DND-41 (cell line): ENCODE measurements around the gene GRAP2.

Source experiments
- ATAC-seq: fragments of 200-7000 bp; cut with Tn5 transposase; 3 replicates; pipeline ENCODE4 v1.9.1; 2021; ENCODE audit warnings: low read depth; ENCODE audit not compliant: insufficient read depth
- DNase-seq: peaks from one replicate; pipeline ENCODE4 v3.0.0-alpha.2; 2020
- H2AFZ ChIP-seq: 2 replicates; pipeline ENCODE4 v1.6.0; 2012; ENCODE audit warnings: low read depth, low read length
- H3K27ac ChIP-seq: 2 replicates; pipeline ENCODE4 v1.5.1; 2012; ENCODE audit warnings: low read length, inconsistent platforms
- H3K27me3 ChIP-seq: fragments of 200-600 bp; sonication (generic); 2 replicates; pipeline ENCODE4 v1.6.0; 2012; ENCODE audit warnings: low read length, mild to moderate bottlenecking, inconsistent platforms; ENCODE audit not compliant: insufficient read depth, poor library complexity
- H3K36me3 ChIP-seq: 2 replicates; pipeline ENCODE4 v1.5.1; 2012; ENCODE audit warnings: low read length, inconsistent platforms; ENCODE audit not compliant: insufficient read depth
- H3K4me1 ChIP-seq: 2 replicates; pipeline ENCODE4 v1.5.1; 2012; ENCODE audit warnings: mild to moderate bottlenecking, low read length; ENCODE audit not compliant: insufficient read depth
- H3K4me2 ChIP-seq: 2 replicates; pipeline ENCODE4 v1.6.0; 2012; ENCODE audit warnings: mild to moderate bottlenecking, moderate library complexity, low read length, inconsistent platforms; ENCODE audit not compliant: insufficient read depth
- H3K4me3 ChIP-seq, 2 experiments: fragments of 200-600 bp in 1 of 2; shearing (Covaris generic) in 1 of 2; 2 replicates each; pipeline ENCODE4 v1.5.1; 2012 to 2016; ENCODE audit warnings: inconsistent platforms in 2 of 2, low read length in 2 of 2, mild to moderate bottlenecking in 2 of 2, low read depth in 1 of 2, moderate library complexity in 1 of 2
- H3K79me2 ChIP-seq: 2 replicates; pipeline ENCODE4 v1.6.0; 2012; ENCODE audit warnings: low read length, inconsistent platforms; ENCODE audit not compliant: insufficient read depth
- H3K9ac ChIP-seq: 2 replicates; pipeline ENCODE4 v1.6.0; 2012; ENCODE audit warnings: low read depth, mild to moderate bottlenecking, inconsistent platforms, low read length, moderate library complexity
- H3K9me3 ChIP-seq: 2 replicates; pipeline ENCODE4 v1.5.1; 2012; ENCODE audit warnings: low read length, moderate library complexity, mild to moderate bottlenecking, inconsistent platforms; ENCODE audit not compliant: insufficient read depth, severe bottlenecking
- H4K20me1 ChIP-seq: 2 replicates; pipeline ENCODE4 v1.6.0; 2012; ENCODE audit warnings: low read length; ENCODE audit not compliant: insufficient read depth
- CTCF ChIP-seq: IDR thresholded peaks from 2 replicates; pipeline ENCODE4 v1.5.1; 2012; ENCODE audit warnings: borderline replicate concordance, low read length, moderate library complexity, mild to moderate bottlenecking; ENCODE audit not compliant: poor library complexity, severe bottlenecking; ENCODE audit errors: extremely low read depth
- EZH2 ChIP-seq: IDR thresholded peaks from 3 replicates; pipeline ENCODE4 v1.6.1; 2012; ENCODE audit warnings: borderline replicate concordance, low read depth, mild to moderate bottlenecking, moderate library complexity, low read length, inconsistent platforms; ENCODE audit not compliant: severe bottlenecking

The GRAP2 gene

GRCh38 chr22:39932166-39932565, 31.3 kb downstream of the GRAP2 start:
- Histone ChIP-seq H3K79me2 (peaks cover 100% of the 10 kb centered on the region), H4K20me1 (no peaks in the 10 kb centered on the region), H3K4me3 (no peak overlapping the region), H3K27ac (no peak overlapping the region), H3K36me3 (peaks cover 26% of the 10 kb centered on the region), H2AFZ (no peak overlapping the region), H3K9ac (no peak overlapping the region), H3K9me3 (no peaks in the 10 kb centered on the region), H3K4me2 (no peak overlapping the region), H3K27me3 (no peaks in the 10 kb centered on the region), H3K4me1 (peaks cover 78% of the 10 kb centered on the region)
- no peak for ATAC-seq
- no peak for DNase-seq
- TF ChIP-seq CTCF (no peak), EZH2 (no peak)

GRCh38 chr22:39932918-39933649, 32.2 kb downstream of the GRAP2 start:
- Histone ChIP-seq H3K27me3 (no peaks in the 10 kb centered on the region), H3K36me3 (peaks cover 32% of the 10 kb centered on the region), H3K79me2 (peaks cover 100% of the 10 kb centered on the region), H3K4me1 (peaks cover 69% of the 10 kb centered on the region), H3K9me3 (no peaks in the 10 kb centered on the region), H3K9ac (no peak overlapping the region), H3K4me3 (no peak overlapping the region), H3K4me2 (no peak overlapping the region; the same call in 1 of the 2 replicates), H4K20me1 (no peaks in the 10 kb centered on the region), H3K27ac (peak overlapping the region; percentile 47), H2AFZ (no peak overlapping the region)
- peak; percentile 51; the same call in 1 of the 3 replicates for ATAC-seq
- DNase-seq: peak; percentile 60
- TF ChIP-seq CTCF (peak; percentile 66), EZH2 (no peak)

- Histone ChIP-seq H3K9ac (no peak overlapping the region), H4K20me1 (no peaks in the 10 kb centered on the region), H3K27ac (0 out of 2 replicates have a peak overlapping the region, but pooled peaks have one; percentile 3), H3K27me3 (no peaks in the 10 kb centered on the region), H3K4me1 (peaks cover 63% of the 10 kb centered on the region), H3K36me3 (peaks cover 37% of the 10 kb centered on the region), H3K9me3 (no peaks in the 10 kb centered on the region), H2AFZ (no peak overlapping the region), H3K79me2 (peaks cover 100% of the 10 kb centered on the region), H3K4me2 (no peak overlapping the region), H3K4me3 (no peak overlapping the region)
- TF ChIP-seq EZH2: no peak
- no peak for TF ChIP-seq CTCF
- ATAC-seq: no peak
- no peak for DNase-seq
Measured at GRCh38 chr22:39933741-39934140, 32.9 kb downstream of the GRAP2 start.
